Right lobe of liver (tissue), 6 donors: ENCODE data around the gene LRMDA. TPM values are rescaled to one million over a fixed set of nuclear protein-coding genes. Genes with fewer than 3 reads are reported as not detected.

Experiments used
- ATAC-seq, 4 donors: fragments of 200-7000 bp; cut with Tn5 transposase; one replicate each; pipeline ENCODE4 v1.9.1; 2020; ENCODE audit warnings: mild to moderate bottlenecking in 4 of 4, moderate library complexity in 4 of 4
- DNase-seq, 3 donors: peaks; one replicate each; pipeline ENCODE4 v3.0.0-alpha.2; 2020
- H3K27ac ChIP-seq, 3 donors: fragments of 200-600 bp; one replicate each; pipeline ENCODE4 v1.8.0; 2022
- H3K27me3 ChIP-seq, 2 donors: fragments of 200-600 bp; one replicate each; pipeline ENCODE4 v1.8.0; 2022
- H3K36me3 ChIP-seq, 4 donors: fragments of 200-600 bp; sonication (generic) in 1 of 4; one replicate each; pipeline versions ENCODE4 v1.5.1 to v1.8.0; 2017 to 2022; ENCODE audit warnings: control low read depth in 1 of 4
- H3K4me1 ChIP-seq, 4 donors: fragments of 200-600 bp; sonication (generic) in 1 of 4; one replicate each; pipeline versions ENCODE4 v1.5.1 to v1.8.0; 2017 to 2022; ENCODE audit warnings: control low read depth in 1 of 4
- H3K4me3 ChIP-seq, 3 donors: fragments of 200-600 bp; one replicate each; pipeline ENCODE4 v1.8.0; 2022
- H3K9me3 ChIP-seq, 4 donors: fragments of 200-600 bp; sonication (generic) in 1 of 4; one replicate each; pipeline versions ENCODE4 v1.5.1 to v1.8.0; 2017 to 2022; ENCODE audit warnings: control low read depth in 1 of 4
- POLR2A ChIP-seq: fragments of 450-650 bp; IDR thresholded peaks from one replicate; pipeline ENCODE4 v1.6.1; 2017; ENCODE audit warnings: antibody characterized with exemption, mild to moderate bottlenecking
- WGBS: methylation state at CpG from one replicate; pipeline ENCODE4 v1.1.6; 2018; ENCODE audit warnings: low coverage, low lambda C conversion rate; ENCODE audit not compliant: insufficient coverage; ENCODE audit errors: missing lambda C conversion rate; 5-methylcytosine and 5-hydroxymethylcytosine counted together
- intact Hi-C, 2 donors: fragments of 100-400 bp; cut with DNase I; formaldehyde crosslinking; loops; one replicate each; pipeline versions ENCODE4 v1.11.2 to v1.14.1; 2022
- total RNA-seq, 6 experiments: library from RNA; depleted of rRNA in 2 of 6; stranded (reverse); fragments of >200 nt in 2 of 6; fragmentation: NEBNext Ultra II Directional in 3 of 6; extraction: Animal tissue kit (Norgen Biotek cat#: 25700) in 3 of 6; gene quantifications; one replicate each; pipeline versions ENCODE4 v1.1.0 to v1.2.4, GENCODE V29; 2016 to 2023
- TF ChIP-seq, protein P1 (sequence below), 4 donors: fragments of 200-600 bp in 3 of 4; fragments of 450-650 bp in 1 of 4; IDR thresholded peaks; one replicate each; pipeline versions ENCODE4 v1.5.1 to v1.8.0; 2016 to 2022; ENCODE audit warnings: antibody characterized with exemption in 4 of 4, mild to moderate bottlenecking in 2 of 4
- donor health status: DM: no; HTN: yes; CAD: no.
- donor health status: DM: no; HTN: no; CAD: no.
- donor health status: DM: no; HTN: no; CAD: no.
- donor health status: DM: no; HTN: yes; CAD: no.
- donor health status: DM: no; HTN: yes; CAD: no.

Gene LRMDA
- total RNA-seq, 6 experiments from 2014 or later, result 9.9 to 19.9 (median 16.3) TPM

GRCh38 chr10:76459016-76459730 is 1027.7 kb downstream of the LRMDA start:
- Histone ChIP-seq H3K27ac (no peak overlapping the region), H3K4me1 (no peaks in the 10 kb centered on the region), H3K36me3 (no peaks in the 10 kb centered on the region), H3K9me3 (no peaks in the 10 kb centered on the region), H3K4me3 (no peak overlapping the region), H3K27me3 (no peaks in the 10 kb centered on the region)
- no peak for TF ChIP-seq POLR2A
- TF ChIP-seq, protein P1, sequence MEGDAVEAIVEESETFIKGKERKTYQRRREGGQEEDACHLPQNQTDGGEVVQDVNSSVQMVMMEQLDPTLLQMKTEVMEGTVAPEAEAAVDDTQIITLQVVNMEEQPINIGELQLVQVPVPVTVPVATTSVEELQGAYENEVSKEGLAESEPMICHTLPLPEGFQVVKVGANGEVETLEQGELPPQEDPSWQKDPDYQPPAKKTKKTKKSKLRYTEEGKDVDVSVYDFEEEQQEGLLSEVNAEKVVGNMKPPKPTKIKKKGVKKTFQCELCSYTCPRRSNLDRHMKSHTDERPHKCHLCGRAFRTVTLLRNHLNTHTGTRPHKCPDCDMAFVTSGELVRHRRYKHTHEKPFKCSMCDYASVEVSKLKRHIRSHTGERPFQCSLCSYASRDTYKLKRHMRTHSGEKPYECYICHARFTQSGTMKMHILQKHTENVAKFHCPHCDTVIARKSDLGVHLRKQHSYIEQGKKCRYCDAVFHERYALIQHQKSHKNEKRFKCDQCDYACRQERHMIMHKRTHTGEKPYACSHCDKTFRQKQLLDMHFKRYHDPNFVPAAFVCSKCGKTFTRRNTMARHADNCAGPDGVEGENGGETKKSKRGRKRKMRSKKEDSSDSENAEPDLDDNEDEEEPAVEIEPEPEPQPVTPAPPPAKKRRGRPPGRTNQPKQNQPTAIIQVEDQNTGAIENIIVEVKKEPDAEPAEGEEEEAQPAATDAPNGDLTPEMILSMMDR (IDR thresholded peaks at IDR 0.05), result no peak
- intact Hi-C loops, result no loop called here
- no peak for DNase-seq
- ATAC-seq, result no peak
- WGBS, result 92% methylated on average over 7 of the region's 8 CpGs

- Histone ChIP-seq H3K4me3 (no peak overlapping the region), H3K4me1 (no peaks in the 10 kb centered on the region), H3K27me3 (no peaks in the 10 kb centered on the region), H3K9me3 (no peaks in the 10 kb centered on the region), H3K27ac (no peak overlapping the region), H3K36me3 (no peaks in the 10 kb centered on the region)
- 91% methylated on average over 2 of the region's 3 CpGs for WGBS
- no peak for DNase-seq
- TF ChIP-seq POLR2A, result no peak
- TF ChIP-seq, protein P1 (IDR thresholded peaks at IDR 0.05), result no peak
- intact Hi-C loops, result no loop called here
- ATAC-seq, result no peak
These were observed 1029.6 kb downstream of the LRMDA start for GRCh38 chr10:76461024-76461423.

DNA sequence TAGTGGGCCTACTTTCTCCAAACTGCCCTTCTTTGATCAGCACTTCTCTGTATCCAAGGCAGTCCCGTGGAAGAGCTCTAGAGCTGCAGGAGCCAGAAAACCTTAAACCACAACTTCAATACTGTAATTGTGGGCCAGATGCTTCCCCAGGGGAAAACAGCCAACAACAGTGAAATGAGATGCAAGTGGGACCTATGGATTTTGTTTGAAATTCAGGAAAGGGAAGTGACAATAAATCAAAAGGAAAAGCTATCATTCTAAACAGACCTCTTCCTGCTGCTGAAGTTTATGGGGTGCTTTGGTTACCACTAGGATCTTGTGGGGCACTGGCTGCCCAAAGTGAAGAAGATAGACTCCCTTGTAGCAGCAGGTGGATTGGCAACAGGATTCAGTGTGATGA is 1031.7 kb downstream of the LRMDA start:
- Histone ChIP-seq H3K36me3 (no peaks in the 10 kb centered on the region), H3K27ac (no peak overlapping the region), H3K4me3 (no peak overlapping the region), H3K4me1 (no peaks in the 10 kb centered on the region), H3K27me3 (no peaks in the 10 kb centered on the region), H3K9me3 (no peaks in the 10 kb centered on the region)
- whole genome bisulfite sequencing, result 44% methylated on average over 1 of the region's 1 CpG
- intact Hi-C loops, result no loop called here
- DNase-seq (no peak), ATAC-seq (no peak)
- TF ChIP-seq, protein P1 (IDR thresholded peaks at IDR 0.05), result no peak
- no peak for TF ChIP-seq POLR2A

DNA sequence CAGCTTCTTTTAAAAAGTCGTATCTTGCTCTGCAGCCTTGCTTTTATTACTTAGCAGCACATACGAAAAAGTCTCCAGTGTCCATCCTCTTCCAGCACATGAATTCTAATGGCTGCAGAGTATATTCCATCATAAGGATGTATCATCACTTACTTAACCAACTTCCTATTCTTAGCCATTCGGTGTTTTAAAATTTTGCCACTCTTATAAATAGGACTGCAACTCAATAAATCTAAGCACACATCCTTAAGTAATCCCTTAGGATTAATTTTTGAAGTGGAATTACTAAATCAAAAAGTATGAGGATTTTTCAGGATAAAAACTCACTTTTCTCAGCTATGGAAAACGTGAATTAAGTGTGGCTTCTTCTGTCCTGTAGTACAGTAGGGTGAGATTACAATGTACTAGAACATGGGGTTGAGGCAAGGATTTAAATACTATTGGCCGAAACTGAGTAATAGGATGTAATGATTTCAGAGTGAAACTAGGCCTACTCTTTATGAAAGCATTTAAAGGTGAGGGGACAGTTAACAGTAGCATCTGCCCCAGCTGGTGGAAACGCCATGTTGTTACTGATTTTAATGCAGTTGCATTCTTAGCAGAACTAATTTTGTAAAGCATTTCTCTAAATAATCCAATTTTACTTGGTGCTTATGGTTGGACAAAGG is 1035.5 kb downstream of the LRMDA start:
- Histone ChIP-seq H3K4me3 (no peak overlapping the region), H3K36me3 (no peaks in the 10 kb centered on the region), H3K4me1 (no peaks in the 10 kb centered on the region), H3K9me3 (no peaks in the 10 kb centered on the region), H3K27me3 (no peaks in the 10 kb centered on the region), H3K27ac (no peak overlapping the region)
- intact Hi-C loops, result no loop called here
- DNase-seq (no peak), ATAC-seq (no peak)
- WGBS, result 91% methylated on average over 6 of the region's 6 CpGs
- TF ChIP-seq, protein P1 (IDR thresholded peaks at IDR 0.05), result no peak
- no peak for TF ChIP-seq POLR2A
